T-cell (primary cell): Measurements from ENCODE around the gene UBLCP1. TPM values are rescaled to one million over a fixed set of nuclear protein-coding genes. Genes with fewer than 3 reads are reported as not detected.

ENCODE experiments used
- ATAC-seq, 4 experiments: fragments of 200-7000 bp in 3 of 4; fragments of 150-1000 bp in 1 of 4; cut with Tn5 transposase; replicated peaks in 1 of 4; 1 replicate in 3 of 4; 2 replicates in 1 of 4; pipeline ENCODE4 v1.10.0; 2021; ENCODE audit warnings: moderate library complexity in 3 of 4, mild to moderate bottlenecking in 2 of 4, moderate number of reproducible peaks in 1 of 4
- CTCF ChIA-PET, 2 donors: fragments of 300-600 bp; sonication (Branson Sonifier 250); formaldehyde crosslinking; loops; one replicate each; lab custom pipeline; 2022; ENCODE audit warnings: antibody characterized with exemption in 2 of 2; lab: Charles Lee
- POLR2A ChIA-PET, 2 donors: fragments of 300-600 bp; sonication (Branson Sonifier 250); formaldehyde crosslinking; loops; one replicate each; lab custom pipeline; 2022; ENCODE audit warnings: antibody characterized with exemption in 2 of 2; lab: Charles Lee
- DNase-seq, 35 experiments: peaks; one replicate each; pipeline versions ENCODE4 v3.0.0 to v3.0.0-alpha.2; 2013 to 2023
- H3K27ac ChIP-seq: one replicate; pipeline ENCODE4 v1.5.1; 2013; ENCODE audit warnings: low read length
- H3K27me3 ChIP-seq, 2 experiments: replicated peaks in 1 of 2; 1 replicate in 1 of 2; 2 replicates in 1 of 2; pipeline versions ENCODE4 v1.6.1 to v1.7.0; 2013; ENCODE audit warnings: low read length in 1 of 2, mixed read lengths in 1 of 2; ENCODE audit not compliant: control insufficient read depth in 2 of 2, insufficient read depth in 2 of 2; ENCODE audit errors: extremely low read depth in 1 of 2
- H3K36me3 ChIP-seq, 2 donors: 1 replicate in 1 of 2; 2 replicates in 1 of 2; pipeline versions ENCODE4 v1.6.1 to v1.7.0; 2013; ENCODE audit warnings: low read length in 1 of 2; ENCODE audit not compliant: control insufficient read depth in 2 of 2, insufficient read depth in 1 of 2; ENCODE audit errors: extremely low read depth in 1 of 2
- H3K4me1 ChIP-seq, 2 experiments: 1 replicate in 1 of 2; 2 replicates in 1 of 2; pipeline versions ENCODE4 v1.6.1 to v1.7.0; 2013; ENCODE audit warnings: low read length in 2 of 2, mixed read lengths in 1 of 2; ENCODE audit not compliant: insufficient read depth in 2 of 2, control insufficient read depth in 1 of 2; ENCODE audit errors: extremely low read depth in 1 of 2
- H3K4me3 ChIP-seq, 2 donors: 1 replicate in 1 of 2; 2 replicates in 1 of 2; pipeline versions ENCODE4 v1.5.1 to v1.7.0; 2013; ENCODE audit warnings: mild to moderate bottlenecking in 2 of 2, low read length in 1 of 2, moderate library complexity in 1 of 2; ENCODE audit not compliant: control insufficient read depth in 1 of 2; ENCODE audit errors: extremely low read depth in 1 of 2
- H3K9me3 ChIP-seq: 2 replicates; pipeline ENCODE4 v1.7.0; 2013
- H3K27ac Mint-ChIP-seq, 2 donors: one replicate each; pipeline ENCODE4 v1.8.0; 2020 to 2021; ENCODE audit warnings: mild to moderate bottlenecking in 2 of 2, mixed read lengths in 2 of 2
- H3K27me3 Mint-ChIP-seq, 2 donors: one replicate each; pipeline ENCODE4 v1.8.0; 2021 to 2022; ENCODE audit warnings: mixed read lengths in 2 of 2
- H3K36me3 Mint-ChIP-seq: one replicate; pipeline ENCODE4 v1.8.0; 2021; ENCODE audit warnings: mixed read lengths
- H3K4me1 Mint-ChIP-seq, 3 donors: one replicate each; pipeline ENCODE4 v1.8.0; 2020 to 2022; ENCODE audit warnings: mixed read lengths in 3 of 3, mild to moderate bottlenecking in 1 of 3
- H3K4me3 Mint-ChIP-seq, 3 donors: one replicate each; pipeline ENCODE4 v1.8.0; 2020 to 2022; ENCODE audit warnings: mild to moderate bottlenecking in 3 of 3, mixed read lengths in 3 of 3, moderate library complexity in 3 of 3
- H3K9me3 Mint-ChIP-seq, 3 donors: one replicate each; pipeline ENCODE4 v1.8.0; 2020 to 2022; ENCODE audit warnings: mixed read lengths in 3 of 3
- WGBS: methylation state at CpG from one replicate; pipeline ENCODE4 v1.1.5; 2013; ENCODE audit warnings: missing lambda C conversion rate; ENCODE audit not compliant: insufficient coverage; 5-methylcytosine and 5-hydroxymethylcytosine counted together
- total RNA-seq, 35 experiments: library from RNA in 6 of 35; stranded (reverse) in 6 of 35; fragments of 120-200 nt in 1 of 35; gene quantifications; one replicate each; pipeline versions ENCODE4 v1.2.1 to v1.2.4 and lab custom pipeline; 2013 to 2026

Gene UBLCP1
- total RNA-seq, 5 donors from 2014 or later (not counting 1 experiment from before 2014, with no cell fraction given) = 22.3 to 29.4 (median 27.4) TPM

DNA sequence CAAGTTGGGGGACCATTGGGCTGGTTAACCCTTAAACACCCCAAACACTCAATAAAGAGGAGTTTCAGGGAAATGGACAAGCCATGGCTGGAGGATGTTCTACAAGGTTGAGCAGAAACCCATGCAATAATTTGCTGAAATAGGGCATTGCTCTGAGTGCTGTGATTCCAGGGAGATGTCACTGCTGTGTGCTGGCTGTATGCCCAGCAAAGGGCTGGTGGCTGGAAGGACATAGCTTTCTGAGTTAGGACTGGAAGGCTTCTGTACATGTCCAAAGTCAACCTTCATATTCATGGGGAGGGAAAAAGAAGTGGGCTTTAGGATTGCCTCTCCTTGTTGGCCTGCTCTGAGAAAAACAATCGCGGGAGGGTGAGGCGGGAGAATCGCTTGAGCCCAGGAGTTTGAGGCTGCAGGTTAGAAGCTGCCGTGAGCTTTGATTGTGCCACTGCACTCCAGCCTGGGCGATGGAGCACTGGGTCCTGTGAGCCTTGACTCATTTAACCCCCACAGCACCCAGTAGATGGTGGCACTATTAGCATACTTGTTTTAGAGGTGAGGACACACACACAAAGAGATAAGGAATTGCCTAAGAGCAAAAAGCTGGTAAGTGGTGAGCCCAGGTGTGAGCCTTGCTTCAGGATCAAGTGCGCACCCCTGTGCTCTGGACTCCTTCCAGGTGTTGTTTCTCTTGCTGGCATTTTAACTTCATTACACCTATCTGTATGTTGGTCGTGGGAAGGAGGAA is 46.8 kb downstream of the UBLCP1 start:
- Mint-ChIP-seq H3K27me3 (peaks cover 6 to 10% of the 10 kb centered on the region in 2 donors), H3K4me1 (peaks cover 9 to 11% (median 10%) of the 10 kb centered on the region in 3 donors), H3K4me3 (peak overlapping the region in 2 of 3 donors; percentile 25 to 70), H3K27ac (no peak overlapping the region), H3K36me3 (no peaks in the 10 kb centered on the region), H3K9me3 (no peaks in the 10 kb centered on the region)
- ChIA-PET POLR2A (interaction anchor here (0.6 to 0.9 kb wide), 2 partner anchors 10 to 32 kb away, joined by 3 to 4 read pairs; no protein-coding TSS in a partner anchor), CTCF (interaction anchor here (0.5 to 1.9 kb wide), 6 partner anchors 8 to 1780 kb away, joined by 3 to 11 read pairs (median 4); no protein-coding TSS in a partner anchor)
- no peak overlapping the region for H3K27ac ChIP-seq
- H3K9me3 ChIP-seq = no peaks in the 10 kb centered on the region
- no peak overlapping the region for H3K4me3 ChIP-seq
- no peak for ATAC-seq
- no peaks in the 10 kb centered on the region for H3K36me3 ChIP-seq
- no peak for DNase-seq
- peaks cover 0 to 10% of the 10 kb centered on the region in 2 experiments for H3K4me1 ChIP-seq
- 94% methylated on average over 5 of the region's 8 CpGs for WGBS
- peaks cover 0 to 24% of the 10 kb centered on the region in 2 experiments for H3K27me3 ChIP-seq

DNA sequence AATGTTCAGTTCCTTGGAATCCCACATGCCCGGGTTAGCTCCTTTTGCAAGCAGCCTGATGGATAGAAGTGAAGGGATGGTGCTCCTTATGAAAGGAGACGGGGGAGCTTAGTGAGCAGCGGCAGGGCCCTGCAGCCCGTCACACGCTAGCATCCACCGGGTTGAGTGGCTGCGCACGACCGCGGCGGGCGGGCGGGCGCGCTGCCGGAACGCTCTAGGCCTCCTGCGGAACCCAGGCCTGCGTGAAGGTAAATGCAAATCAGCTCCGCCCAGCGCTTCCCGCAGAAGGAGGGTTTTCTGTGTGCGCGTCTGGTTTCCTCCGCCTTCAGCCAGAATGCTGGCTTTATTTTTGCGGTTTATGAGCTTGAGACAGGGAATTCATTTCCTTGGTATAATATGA is 47.4 kb downstream of the UBLCP1 start:
- Mint-ChIP-seq H3K27ac (no peak overlapping the region), H3K27me3 (peaks cover 6 to 10% of the 10 kb centered on the region in 2 donors), H3K4me3 (peak overlapping the region; percentile 25 to 70 (median 37)), H3K36me3 (no peaks in the 10 kb centered on the region), H3K9me3 (no peaks in the 10 kb centered on the region), H3K4me1 (peaks cover 9 to 11% (median 10%) of the 10 kb centered on the region in 3 donors)
- Histone ChIP-seq H3K27me3 (peaks cover 0 to 24% of the 10 kb centered on the region in 2 experiments), H3K9me3 (no peaks in the 10 kb centered on the region), H3K27ac (no peak overlapping the region), H3K4me1 (peaks cover 0 to 10% of the 10 kb centered on the region in 2 experiments), H3K4me3 (peak overlapping the region in 1 of 2 donors; percentile 25), H3K36me3 (no peaks in the 10 kb centered on the region)
- ATAC-seq = peak; percentile 83 to 97 (median 93)
- WGBS = 7% methylated on average over 23 of the region's 26 CpGs
- POLR2A ChIA-PET = interaction anchor here (0.6 to 0.9 kb wide), 2 partner anchors 9 to 33 kb away, joined by 3 to 4 read pairs; no protein-coding TSS in a partner anchor
- CTCF ChIA-PET = interaction anchor here (0.5 to 1.9 kb wide), 8 partner anchors 9 to 1781 kb away, joined by 3 to 11 read pairs (median 4); no protein-coding TSS in a partner anchor
- DNase-seq = peak in 33 of 35 experiments; percentile 3 to 59 (median 27)

DNA sequence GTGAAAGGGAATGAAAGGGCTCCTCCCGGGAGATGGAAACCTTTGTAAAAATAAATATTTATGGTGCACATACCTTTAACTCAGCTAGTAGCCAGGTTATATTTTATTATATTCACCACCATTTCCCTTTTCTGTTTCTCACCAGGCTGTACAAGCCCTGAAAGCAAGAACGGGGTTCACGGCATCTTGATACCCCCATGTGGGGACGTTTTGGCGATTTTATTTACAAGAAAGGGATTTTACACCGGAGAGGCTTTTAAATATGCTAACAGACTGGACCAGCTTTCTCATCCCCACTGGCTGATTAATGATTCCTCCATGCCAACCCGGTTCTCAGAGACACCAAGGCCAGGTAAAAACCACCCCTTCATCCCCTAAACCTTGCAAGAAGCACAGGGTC is 48.0 kb downstream of the UBLCP1 start:
- POLR2A ChIA-PET = no interaction called here
- no peak for ATAC-seq
- no peak overlapping the region for H3K27ac Mint-ChIP-seq

DNA sequence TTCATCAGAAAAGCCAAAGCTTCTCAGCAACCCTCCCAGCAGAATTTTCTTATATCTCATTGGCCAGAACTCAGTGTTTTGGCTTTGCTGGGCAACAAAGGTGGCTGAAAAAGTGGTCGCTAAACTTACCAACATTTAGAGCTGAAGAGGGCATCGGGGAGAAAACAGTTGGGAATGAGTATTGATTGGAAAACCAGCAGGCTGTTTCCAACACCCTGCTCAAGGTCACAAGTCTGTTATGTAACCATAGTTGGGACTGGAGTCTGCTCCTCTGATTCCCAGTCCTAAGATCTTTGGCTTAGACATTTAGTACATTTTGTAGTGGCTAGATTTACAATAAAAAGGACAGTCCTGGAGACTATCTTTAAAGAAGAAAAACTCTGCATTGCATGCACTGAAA is 50.1 kb downstream of the UBLCP1 start:
- H3K36me3 Mint-ChIP-seq = no peaks in the 10 kb centered on the region
- H3K27me3 ChIP-seq = peaks cover 0 to 17% of the 10 kb centered on the region in 2 experiments
- no peak for ATAC-seq
- H3K4me3 ChIP-seq = no peak overlapping the region
- no peak overlapping the region for H3K27ac Mint-ChIP-seq
- CTCF ChIA-PET = no interaction called here
- H3K4me1 ChIP-seq = peaks cover 0 to 10% of the 10 kb centered on the region in 2 experiments
- no peaks in the 10 kb centered on the region for H3K9me3 Mint-ChIP-seq
- H3K4me3 Mint-ChIP-seq = no peak overlapping the region
- H3K36me3 ChIP-seq = no peaks in the 10 kb centered on the region
- H3K4me1 Mint-ChIP-seq = peaks cover 9 to 11% (median 10%) of the 10 kb centered on the region in 3 donors
- peaks cover 6 to 10% of the 10 kb centered on the region in 2 donors for H3K27me3 Mint-ChIP-seq
- POLR2A ChIA-PET = interaction anchor here in 1 of 2 donors (0.6 kb wide), 1 partner anchor 394 kb away, joined by 3 read pairs; no protein-coding TSS in a partner anchor
- no CpG with 5 or more reads among the region's 2 CpGs for WGBS
- H3K9me3 ChIP-seq = no peaks in the 10 kb centered on the region
- no peak for DNase-seq
- H3K27ac ChIP-seq = no peak overlapping the region

More for the DNA sequence above, 48.0 kb downstream of the UBLCP1 start:
- H3K4me1 Mint-ChIP-seq = peaks cover 9 to 11% (median 10%) of the 10 kb centered on the region in 3 donors
- H3K27me3 ChIP-seq = peaks cover 0 to 24% of the 10 kb centered on the region in 2 experiments
- H3K36me3 ChIP-seq = no peaks in the 10 kb centered on the region
- CTCF ChIA-PET = interaction anchor here (0.5 to 1.9 kb wide), 5 partner anchors 21 to 711 kb away, joined by 3 to 8 read pairs (median 4); no protein-coding TSS in a partner anchor
- WGBS = 77% methylated on average over 5 of the region's 7 CpGs
- DNase-seq = no peak
- H3K27ac ChIP-seq = no peak overlapping the region
- no peaks in the 10 kb centered on the region for H3K9me3 ChIP-seq
- peak overlapping the region in 2 of 3 donors; percentile 37 to 70 for H3K4me3 Mint-ChIP-seq
- no peaks in the 10 kb centered on the region for H3K36me3 Mint-ChIP-seq
- H3K4me1 ChIP-seq = peaks cover 0 to 10% of the 10 kb centered on the region in 2 experiments
- peak overlapping the region in 1 of 2 donors; percentile 25 for H3K4me3 ChIP-seq
- peaks cover 6 to 10% of the 10 kb centered on the region in 2 donors for H3K27me3 Mint-ChIP-seq
- H3K9me3 Mint-ChIP-seq = no peaks in the 10 kb centered on the region

DNA sequence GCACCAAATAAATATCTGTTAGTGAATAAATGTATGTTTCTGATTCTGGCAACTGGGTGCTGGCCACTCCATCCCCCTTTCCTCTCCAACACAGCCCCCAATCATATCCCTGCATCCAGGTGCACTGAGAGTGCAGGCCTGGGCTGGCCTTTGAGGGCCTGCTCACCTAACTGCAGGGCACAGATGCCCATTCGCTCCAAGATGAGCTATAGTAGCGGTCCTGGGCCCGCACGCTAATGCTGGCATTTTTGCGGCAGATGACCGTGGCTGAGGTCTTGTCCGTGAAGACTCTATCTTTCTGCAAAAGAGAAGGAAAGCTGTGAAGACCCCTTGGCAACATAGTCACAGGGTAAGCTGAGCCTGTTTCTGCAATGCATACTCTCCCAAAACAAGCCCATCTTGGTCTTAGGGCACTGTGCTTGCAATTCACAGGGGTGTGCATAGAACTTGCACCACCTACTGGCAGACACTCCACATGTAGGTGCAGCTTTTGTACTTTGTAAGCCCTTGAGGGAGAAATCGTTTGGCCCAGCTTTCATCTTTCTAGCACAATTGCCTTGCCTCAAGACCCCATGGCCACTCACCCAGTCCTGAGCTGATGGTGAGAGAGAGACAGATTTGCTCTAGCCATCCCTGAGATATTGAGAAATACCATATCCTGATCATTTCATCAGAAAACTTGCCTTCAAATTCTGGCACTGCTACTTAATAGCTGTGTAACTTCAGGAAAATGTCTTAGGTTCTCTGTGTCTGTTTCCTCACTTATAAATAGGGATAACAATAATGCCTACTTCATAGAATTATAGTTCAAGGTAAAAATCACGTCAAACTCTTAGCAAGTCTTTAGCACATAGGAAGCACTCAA is 53.7 kb downstream of the UBLCP1 start:
- Histone ChIP-seq H3K4me3 (no peak overlapping the region), H3K9me3 (no peaks in the 10 kb centered on the region), H3K4me1 (no peaks in the 10 kb centered on the region), H3K36me3 (no peaks in the 10 kb centered on the region), H3K27me3 (peaks cover 0 to 5% of the 10 kb centered on the region in 2 experiments), H3K27ac (no peak overlapping the region)
- 99% methylated on average over 7 of the region's 9 CpGs for WGBS
- Mint-ChIP-seq H3K9me3 (no peaks in the 10 kb centered on the region), H3K4me1 (no peaks in the 10 kb centered on the region), H3K36me3 (no peaks in the 10 kb centered on the region), H3K27me3 (peaks cover 0 to 4% of the 10 kb centered on the region in 2 donors), H3K4me3 (no peak overlapping the region), H3K27ac (no peak overlapping the region)
- DNase-seq (peak in 26 of 35 experiments; percentile 5 to 69 (median 30)), ATAC-seq (peak in 3 of 4 experiments; percentile 43 to 71 (median 49))
- ChIA-PET POLR2A (interaction anchor here in 1 of 2 donors (0.9 kb wide), 1 partner anchor 160 kb away, joined by 3 read pairs; no protein-coding TSS in a partner anchor), CTCF (interaction anchor here (0.5 to 5.4 kb wide), 14 partner anchors 9 to 670 kb away, joined by 3 to 51 read pairs (median 4); no protein-coding TSS in a partner anchor)
